Gastrocnemius medialis (tissue), 4 donors: ENCODE measurements around the gene APOE. TPM values are rescaled to one million over a fixed set of nuclear protein-coding genes. Genes with fewer than 3 reads are reported as not detected.

Experiments used
- ATAC-seq, 2 donors: fragments of 150-250 bp; one replicate each; pipeline ENCODE4 v1.9.1; 2016
- DNase-seq, 2 donors: peaks; one replicate each; pipeline ENCODE4 v3.0.0-alpha.2; 2019
- H3K27ac ChIP-seq, 4 donors: fragments of 200-600 bp; sonication (generic); 1 replicate in 1 of 4; 2 replicates in 3 of 4; pipeline ENCODE4 v1.5.1; 2016 to 2018; ENCODE audit warnings: mild to moderate bottlenecking in 2 of 4, moderate library complexity in 1 of 4
- H3K27me3 ChIP-seq, 3 donors: fragments of 200-600 bp; sonication (generic) in 2 of 3; 1 replicate in 1 of 3; 2 replicates in 2 of 3; pipeline versions ENCODE4 v1.5.1 to v1.6.0; 2016 to 2019; ENCODE audit warnings: mild to moderate bottlenecking in 1 of 3, moderate library complexity in 1 of 3
- H3K36me3 ChIP-seq, 2 donors: fragments of 200-600 bp; sonication (generic) in 1 of 2; one replicate each; pipeline ENCODE4 v1.5.1; 2017 to 2018
- H3K4me1 ChIP-seq, 2 donors: fragments of 200-600 bp; sonication (generic) in 1 of 2; one replicate each; pipeline ENCODE4 v1.5.1; 2016 to 2017; ENCODE audit warnings: mild to moderate bottlenecking in 2 of 2
- H3K4me3 ChIP-seq, 4 donors: fragments of 200-600 bp; sonication (generic) in 3 of 4; 1 replicate in 1 of 4; 2 replicates in 3 of 4; pipeline ENCODE4 v1.5.1; 2016 to 2019; ENCODE audit warnings: mild to moderate bottlenecking in 2 of 4
- H3K9me3 ChIP-seq, 3 donors: fragments of 200-600 bp; sonication (generic) in 2 of 3; 1 replicate in 1 of 3; 2 replicates in 2 of 3; pipeline ENCODE4 v1.5.1; 2016 to 2019
- POLR2A ChIP-seq, 2 donors: fragments of 450-650 bp; IDR thresholded peaks; one replicate each; pipeline ENCODE4 v1.6.1; 2017; ENCODE audit warnings: antibody characterized with exemption in 2 of 2, mild to moderate bottlenecking in 2 of 2, moderate library complexity in 2 of 2
- in situ Hi-C, 4 donors: fragments of 200-750 bp; cut with MboI; loops; one replicate each; pipeline versions ENCODE4 v1.15.0 to v1.8.0; 2017; ENCODE audit warnings: low sequenced_read_pairs in 4 of 4
- intact Hi-C: fragments of 100-400 bp; cut with DNase I; formaldehyde crosslinking; loops from one replicate; pipeline ENCODE4 v1.15.1; 2023; ENCODE audit warnings: low total_unique reads
- total RNA-seq, 4 donors: library from RNA; depleted of rRNA; stranded (reverse); fragments of >200 nt; gene quantifications; one replicate each; pipeline versions ENCODE4 v1.1.0 to v1.2.3, GENCODE V29; 2016
- TF ChIP-seq, protein P1 (sequence below), 5 experiments: fragments of 450-650 bp in 3 of 5; fragments of 200-600 bp in 2 of 5; sonication (generic) in 2 of 5; IDR thresholded peaks in 4 of 5; conservative IDR thresholded peaks in 1 of 5; 1 replicate in 4 of 5; 2 replicates in 1 of 5; pipeline ENCODE4 v1.5.1; 2016 to 2019; ENCODE audit warnings: antibody characterized with exemption in 5 of 5, mild to moderate bottlenecking in 3 of 5, moderate library complexity in 3 of 5

Gene APOE
- total RNA-seq, 4 donors from 2014 or later = 18.9 to 36.5 (median 29.1) TPM

DNA sequence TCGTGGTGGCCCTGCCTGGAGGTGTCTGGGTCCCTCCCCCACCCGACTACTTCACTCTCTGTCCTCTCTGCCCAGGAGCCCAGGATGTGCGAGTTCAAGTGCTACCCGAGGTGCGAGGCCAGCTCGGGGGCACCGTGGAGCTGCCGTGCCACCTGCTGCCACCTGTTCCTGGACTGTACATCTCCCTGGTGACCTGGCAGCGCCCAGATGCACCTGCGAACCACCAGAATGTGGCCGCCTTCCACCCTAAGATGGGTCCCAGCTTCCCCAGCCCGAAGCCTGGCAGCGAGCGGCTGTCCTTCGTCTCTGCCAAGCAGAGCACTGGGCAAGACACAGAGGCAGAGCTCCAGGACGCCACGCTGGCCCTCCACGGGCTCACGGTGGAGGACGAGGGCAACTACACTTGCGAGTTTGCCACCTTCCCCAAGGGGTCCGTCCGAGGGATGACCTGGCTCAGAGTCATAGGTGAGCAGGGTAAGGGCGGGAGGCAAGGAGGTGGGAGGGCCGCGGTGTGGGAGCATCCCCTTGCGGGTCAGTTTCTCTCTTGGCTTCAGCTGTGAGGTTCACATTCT lies 40.3 kb upstream of the APOE start:
- no peaks in the 10 kb centered on the region for H3K9me3 ChIP-seq
- ATAC-seq (no peak), DNase-seq (no peak)
- in situ Hi-C loops (no loop called here), intact Hi-C loops (no loop called here)
- no peak overlapping the region for H3K4me3 ChIP-seq
- peak overlapping the region in 1 of 4 donors; percentile 34 for H3K27ac ChIP-seq
- TF ChIP-seq POLR2A (IDR thresholded peaks at IDR 0.05) = no peak
- TF ChIP-seq, protein P1, sequence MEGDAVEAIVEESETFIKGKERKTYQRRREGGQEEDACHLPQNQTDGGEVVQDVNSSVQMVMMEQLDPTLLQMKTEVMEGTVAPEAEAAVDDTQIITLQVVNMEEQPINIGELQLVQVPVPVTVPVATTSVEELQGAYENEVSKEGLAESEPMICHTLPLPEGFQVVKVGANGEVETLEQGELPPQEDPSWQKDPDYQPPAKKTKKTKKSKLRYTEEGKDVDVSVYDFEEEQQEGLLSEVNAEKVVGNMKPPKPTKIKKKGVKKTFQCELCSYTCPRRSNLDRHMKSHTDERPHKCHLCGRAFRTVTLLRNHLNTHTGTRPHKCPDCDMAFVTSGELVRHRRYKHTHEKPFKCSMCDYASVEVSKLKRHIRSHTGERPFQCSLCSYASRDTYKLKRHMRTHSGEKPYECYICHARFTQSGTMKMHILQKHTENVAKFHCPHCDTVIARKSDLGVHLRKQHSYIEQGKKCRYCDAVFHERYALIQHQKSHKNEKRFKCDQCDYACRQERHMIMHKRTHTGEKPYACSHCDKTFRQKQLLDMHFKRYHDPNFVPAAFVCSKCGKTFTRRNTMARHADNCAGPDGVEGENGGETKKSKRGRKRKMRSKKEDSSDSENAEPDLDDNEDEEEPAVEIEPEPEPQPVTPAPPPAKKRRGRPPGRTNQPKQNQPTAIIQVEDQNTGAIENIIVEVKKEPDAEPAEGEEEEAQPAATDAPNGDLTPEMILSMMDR (IDR thresholded peaks at IDR 0.05 in 4 of 5, conservative IDR thresholded peaks at IDR 0.05 in 1 of 5) = no peak
- H3K36me3 ChIP-seq = no peaks in the 10 kb centered on the region
- no peaks in the 10 kb centered on the region for H3K27me3 ChIP-seq
- H3K4me1 ChIP-seq = peaks cover 6 to 13% of the 10 kb centered on the region in 2 donors

DNA sequence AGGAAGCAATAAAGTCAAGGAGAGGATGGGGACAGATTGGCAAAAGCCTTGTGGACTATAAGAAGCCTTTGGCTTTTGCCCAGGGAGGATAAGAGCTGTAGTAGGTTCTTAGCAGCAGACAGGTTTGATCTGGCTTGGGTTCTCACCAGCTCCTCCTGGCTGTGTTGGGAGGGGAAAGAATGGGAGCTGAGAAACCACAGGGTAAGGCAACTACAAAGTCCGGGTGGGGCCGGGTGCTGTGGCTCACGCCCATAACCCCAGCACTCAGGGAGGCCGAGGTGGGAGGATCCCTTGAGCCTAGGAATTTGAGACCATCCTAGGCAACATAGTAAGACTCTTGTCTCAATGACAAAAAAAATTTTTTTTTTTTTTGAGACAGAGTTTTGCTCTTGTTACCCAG lies 38.9 kb upstream of the APOE start:
- intact Hi-C loops = no loop called here

DNA sequence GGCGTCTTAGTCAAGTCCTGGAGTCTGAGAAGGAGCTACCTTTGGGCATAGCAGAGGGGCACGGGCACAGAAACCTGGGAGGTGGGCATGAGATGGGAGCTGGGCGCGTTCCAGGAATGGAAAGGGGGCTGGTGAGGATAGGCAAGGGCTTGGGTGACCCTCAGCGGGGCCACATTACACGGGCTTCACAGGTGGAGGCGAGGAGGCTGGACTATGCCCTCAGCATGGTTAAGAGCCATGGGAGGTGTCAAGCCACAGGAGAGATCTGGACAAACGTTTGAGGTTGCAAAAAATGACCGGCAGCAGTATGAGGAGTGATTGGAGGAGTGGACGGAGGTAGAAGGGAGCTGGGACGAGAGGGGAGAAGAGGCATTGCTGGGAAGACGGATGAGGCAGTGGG lies 38.0 kb upstream of the APOE start:
- H3K36me3 ChIP-seq = no peaks in the 10 kb centered on the region
- intact Hi-C loops (no loop called here), in situ Hi-C loops (no loop called here)
- H3K27ac ChIP-seq = peak overlapping the region; percentile 31 to 76 (median 56)
- no peaks in the 10 kb centered on the region for H3K27me3 ChIP-seq
- H3K9me3 ChIP-seq = no peaks in the 10 kb centered on the region
- DNase-seq (no peak), ATAC-seq (no peak)
- TF ChIP-seq, protein P1 (IDR thresholded peaks at IDR 0.05 in 4 of 5, conservative IDR thresholded peaks at IDR 0.05 in 1 of 5) = no peak
- TF ChIP-seq POLR2A (IDR thresholded peaks at IDR 0.05) = no peak
- H3K4me1 ChIP-seq = peaks cover 6 to 9% of the 10 kb centered on the region in 2 donors
- H3K4me3 ChIP-seq = no peak overlapping the region

More for the DNA sequence above, 38.9 kb upstream of the APOE start:
- H3K27me3 ChIP-seq = no peaks in the 10 kb centered on the region
- no peak for TF ChIP-seq POLR2A (IDR thresholded peaks at IDR 0.05)
- TF ChIP-seq, protein P1 (IDR thresholded peaks at IDR 0.05 in 4 of 5, conservative IDR thresholded peaks at IDR 0.05 in 1 of 5) = no peak
- peak overlapping the region in 3 of 4 donors; percentile 18 to 76 (median 34) for H3K27ac ChIP-seq
- H3K9me3 ChIP-seq = no peaks in the 10 kb centered on the region
- H3K4me1 ChIP-seq = peaks cover 6 to 9% of the 10 kb centered on the region in 2 donors
- ATAC-seq (no peak), DNase-seq (no peak)
- H3K4me3 ChIP-seq = no peak overlapping the region
- in situ Hi-C loops = no loop called here
- no peaks in the 10 kb centered on the region for H3K36me3 ChIP-seq

DNA sequence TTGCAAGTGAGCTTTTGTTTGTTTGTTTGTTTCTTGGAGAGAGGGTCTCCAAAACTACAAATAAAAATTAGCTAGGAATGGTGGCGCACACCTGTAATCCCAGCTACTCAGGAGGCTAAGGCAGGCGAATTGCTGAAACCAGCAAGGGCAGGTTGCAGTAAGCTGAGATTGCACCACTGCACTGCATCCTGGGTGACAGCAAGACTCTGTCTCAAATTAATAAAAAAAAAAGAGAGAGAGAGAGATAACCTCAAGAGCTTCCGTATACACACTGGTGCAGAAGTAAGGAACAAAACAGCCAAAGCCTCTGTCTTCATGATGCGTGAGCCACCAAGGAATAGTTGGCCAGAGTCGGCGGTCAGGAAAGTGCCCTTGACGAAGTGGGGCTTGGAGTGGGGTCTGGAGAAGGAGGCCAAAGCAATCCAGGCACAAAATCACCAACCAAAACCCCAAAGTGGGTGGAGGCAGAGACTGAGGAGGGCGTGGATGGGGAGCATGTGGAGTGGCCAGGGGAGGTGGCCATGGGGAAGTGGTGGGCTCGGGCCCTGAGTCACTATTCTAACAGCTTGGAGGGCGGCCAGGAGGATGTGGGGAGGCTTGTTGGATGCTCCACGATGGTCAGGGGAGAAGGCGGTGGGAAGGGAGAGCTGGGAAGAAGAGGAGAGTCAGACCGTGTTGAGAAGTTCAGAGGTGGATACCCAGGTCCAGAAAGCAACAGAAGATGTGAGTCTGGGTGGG lies 35.7 kb upstream of the APOE start:
- Histone ChIP-seq H3K27ac (peak overlapping the region; percentile 25 to 76 (median 60)), H3K27me3 (no peaks in the 10 kb centered on the region), H3K4me3 (no peak overlapping the region), H3K36me3 (peaks cover 0 to 9% of the 10 kb centered on the region in 2 donors), H3K4me1 (peaks cover 6 to 9% of the 10 kb centered on the region in 2 donors), H3K9me3 (no peaks in the 10 kb centered on the region)
- in situ Hi-C loops (no loop called here), intact Hi-C loops (no loop called here)
- DNase-seq (peak in 1 of 2 donors; percentile 33), ATAC-seq (no peak)
- TF ChIP-seq, protein P1 (IDR thresholded peaks at IDR 0.05 in 4 of 5, conservative IDR thresholded peaks at IDR 0.05 in 1 of 5) = no peak
- TF ChIP-seq POLR2A (IDR thresholded peaks at IDR 0.05) = no peak
